Activated CD4-positive, alpha-beta T cell treated with anti-CD3 and anti-CD28 coated beads, Interleukin-2, amount 50 U/mL, for 48 hours (primary cell): Measurements from ENCODE around the gene NTN4.
"Not testable (repeated sequence)": the region's sequence is repeated elsewhere in the genome, so short reads cannot be mapped to it uniquely, and the experiment has no call there.

Source experiments
- DNase-seq, 2 experiments: peaks; one replicate each; pipeline ENCODE4 v3.0.0-alpha.2; 2020

NTN4 gene

DNA sequence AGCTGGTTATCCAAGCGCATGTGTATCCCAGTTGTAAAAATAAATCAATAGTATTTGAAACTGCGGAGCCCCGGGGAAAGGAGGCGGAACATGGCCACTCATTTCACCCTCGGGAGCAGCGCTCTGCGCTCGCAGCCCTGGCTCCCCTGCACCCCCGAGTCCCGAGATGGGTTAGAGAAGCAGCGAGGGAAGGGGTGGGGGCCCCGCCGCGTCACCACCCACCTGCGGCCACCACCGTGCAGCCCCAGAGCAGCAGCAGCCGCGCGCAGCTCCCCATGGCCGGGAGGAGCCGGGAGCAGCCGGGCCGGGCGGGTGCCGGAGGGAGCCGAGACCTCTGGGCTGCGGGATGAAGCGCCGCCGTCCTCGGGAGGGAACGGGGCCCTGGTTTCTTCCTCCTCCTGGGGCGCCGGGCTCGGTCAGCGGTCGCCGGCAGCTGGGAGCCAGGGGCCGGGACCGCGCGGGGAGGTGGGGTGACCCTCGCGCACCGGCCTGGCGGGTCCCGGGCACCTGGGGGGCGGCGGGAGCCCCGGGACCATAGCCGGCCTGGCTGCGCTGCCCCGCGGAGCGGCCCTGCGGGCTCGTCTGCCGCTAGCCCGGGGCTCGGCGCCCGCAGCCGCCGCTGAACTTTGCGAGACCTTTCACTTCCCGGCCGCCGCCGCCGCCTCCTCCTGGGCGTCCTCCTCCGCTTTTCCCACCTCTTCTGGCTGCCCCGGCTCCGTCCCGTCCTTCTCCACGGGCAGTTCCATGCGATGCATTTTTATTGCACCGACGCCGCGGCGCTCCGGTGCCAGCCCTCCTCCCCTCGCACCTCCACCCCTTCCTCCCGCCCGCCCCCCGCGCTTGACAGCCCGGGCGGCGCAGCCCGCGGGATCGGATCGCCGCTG lies at the start of gene NTN4:
NTN4 (minus strand) TSS at position 732 of the 884 bp plus-strand sequence; CDS start at position 277, 455 bp downstream.
- peak; percentile 23 to 39 for DNase-seq

DNA sequence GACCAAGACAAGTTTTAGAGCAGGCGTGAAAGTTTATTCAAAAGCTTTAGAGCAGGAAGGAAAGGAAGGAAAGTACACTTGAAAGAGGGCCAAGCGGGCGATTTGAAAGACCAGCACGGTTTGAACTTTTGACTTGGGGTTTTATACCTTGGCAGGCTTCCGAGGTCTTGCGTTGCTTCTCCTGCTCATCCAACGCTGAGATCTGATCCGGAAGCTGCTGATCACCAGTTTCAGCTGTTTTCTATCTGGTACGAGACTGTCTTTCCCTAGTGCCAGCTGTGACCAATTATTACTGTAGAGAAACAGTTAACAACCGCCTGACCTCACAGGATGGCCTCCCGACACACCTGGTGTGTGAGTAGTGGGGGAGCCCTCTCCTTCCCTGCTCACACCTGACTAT lies 47.6 kb upstream of the NTN4 start:
- no peak for DNase-seq

DNA sequence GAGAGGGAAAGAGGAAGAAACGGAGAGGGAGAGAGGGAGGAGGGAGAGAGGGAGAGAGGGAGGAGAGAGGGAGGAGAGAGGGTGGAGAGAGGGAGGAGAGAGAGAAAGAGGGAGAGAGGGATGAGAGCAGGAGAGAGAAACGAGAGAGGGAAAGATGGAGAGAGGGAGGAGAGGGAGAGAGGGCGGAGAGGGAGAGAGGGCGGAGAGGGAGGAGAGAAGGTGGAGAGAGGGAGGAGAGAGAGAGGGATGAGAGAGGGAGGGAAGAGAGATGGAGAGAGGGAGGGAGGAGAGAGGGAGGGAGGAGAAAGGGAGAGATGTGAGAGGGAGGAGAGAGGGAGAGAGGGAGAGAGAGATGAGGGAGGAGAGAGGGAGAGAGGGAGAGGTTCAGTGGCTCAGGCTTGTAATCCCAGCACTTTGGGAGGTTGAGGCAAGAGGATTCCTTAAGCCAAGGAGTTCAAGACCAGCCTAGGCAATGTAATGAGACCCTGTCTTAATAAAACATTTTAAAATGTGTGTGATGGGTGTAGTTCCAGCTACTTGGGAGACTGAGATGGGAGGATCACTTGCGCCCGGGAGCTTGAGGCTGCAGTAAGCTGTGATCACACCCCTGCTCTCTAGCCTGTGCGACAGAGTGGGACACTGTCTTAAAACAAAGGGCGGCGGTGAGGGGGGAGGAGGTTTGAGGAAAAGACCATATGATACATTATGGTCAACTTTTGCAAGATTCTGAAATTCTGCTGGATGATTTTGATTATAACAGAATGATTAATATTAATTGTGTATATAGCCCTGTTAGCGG lies 46.9 kb upstream of the NTN4 start:
- DNase-seq, result no peak

DNA sequence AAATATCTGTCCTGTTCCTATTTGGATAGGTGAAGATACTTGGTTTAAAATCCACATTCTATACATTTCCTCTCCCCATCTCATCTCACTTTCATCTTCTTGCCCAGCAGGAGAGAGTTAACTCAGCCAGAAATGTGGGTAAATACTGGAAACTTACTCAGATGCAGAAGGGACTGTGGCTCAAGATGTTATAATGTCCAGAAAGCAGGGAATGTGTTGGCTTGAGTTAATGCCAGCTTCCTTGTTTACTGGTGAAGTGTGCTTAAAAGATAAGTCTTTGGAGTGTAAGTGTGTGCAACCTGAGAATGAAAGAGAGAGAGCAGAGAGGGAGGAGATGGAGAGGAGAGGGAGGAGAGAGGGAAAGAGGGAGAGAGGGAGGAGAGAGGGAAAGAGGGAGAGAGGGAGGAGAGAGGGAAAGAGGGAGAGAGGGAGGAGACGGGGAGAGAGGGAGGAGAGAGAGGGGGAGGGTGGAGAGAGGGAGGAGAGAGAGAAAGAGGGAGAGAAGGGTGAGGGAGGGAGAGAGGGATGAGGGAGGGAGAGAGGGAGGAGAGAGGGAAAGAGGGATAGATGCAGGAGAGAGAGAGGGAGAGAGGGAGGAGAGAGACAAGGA lies 46.2 kb upstream of the NTN4 start:
- DNase-seq, result no peak

DNA sequence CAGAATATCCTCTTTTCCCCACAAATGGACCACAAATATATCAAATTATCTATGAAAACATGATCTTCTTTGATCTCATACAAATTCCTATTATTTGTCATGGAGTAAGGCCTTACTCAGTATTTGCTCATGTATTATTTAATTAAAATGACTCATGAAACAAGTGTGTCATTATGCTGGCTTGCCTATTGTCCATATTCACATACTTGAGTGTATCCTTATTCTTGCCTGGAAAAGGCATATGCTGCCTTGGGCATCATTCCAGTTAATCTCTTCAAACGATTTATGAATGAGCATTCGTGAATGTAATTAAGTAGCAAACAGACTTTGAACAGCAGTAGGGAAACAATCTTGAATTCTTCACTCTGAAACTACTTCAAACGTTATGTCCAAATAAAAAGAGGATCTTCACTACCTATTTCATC lies 45.6 kb upstream of the NTN4 start:
- no peak for DNase-seq

DNA sequence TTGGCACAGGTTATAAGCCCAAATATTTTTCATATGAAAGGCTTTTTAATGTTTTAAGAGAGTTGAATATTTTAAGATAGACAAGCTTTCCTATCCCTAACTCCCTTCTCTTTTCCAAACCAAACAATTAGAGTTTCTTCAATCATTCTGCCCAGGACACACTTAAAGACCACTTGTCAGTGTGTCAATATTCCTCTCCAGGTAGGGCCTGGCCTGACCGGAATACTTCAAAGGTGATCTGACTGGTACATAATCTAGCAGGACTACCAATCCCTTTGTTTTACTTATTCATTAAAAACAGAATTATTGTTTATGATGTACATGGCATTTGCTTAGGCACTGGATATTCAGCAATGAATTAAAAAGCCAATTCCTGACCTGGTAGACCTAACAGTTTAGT lies 44.0 kb upstream of the NTN4 start:
- no peak for DNase-seq

DNA sequence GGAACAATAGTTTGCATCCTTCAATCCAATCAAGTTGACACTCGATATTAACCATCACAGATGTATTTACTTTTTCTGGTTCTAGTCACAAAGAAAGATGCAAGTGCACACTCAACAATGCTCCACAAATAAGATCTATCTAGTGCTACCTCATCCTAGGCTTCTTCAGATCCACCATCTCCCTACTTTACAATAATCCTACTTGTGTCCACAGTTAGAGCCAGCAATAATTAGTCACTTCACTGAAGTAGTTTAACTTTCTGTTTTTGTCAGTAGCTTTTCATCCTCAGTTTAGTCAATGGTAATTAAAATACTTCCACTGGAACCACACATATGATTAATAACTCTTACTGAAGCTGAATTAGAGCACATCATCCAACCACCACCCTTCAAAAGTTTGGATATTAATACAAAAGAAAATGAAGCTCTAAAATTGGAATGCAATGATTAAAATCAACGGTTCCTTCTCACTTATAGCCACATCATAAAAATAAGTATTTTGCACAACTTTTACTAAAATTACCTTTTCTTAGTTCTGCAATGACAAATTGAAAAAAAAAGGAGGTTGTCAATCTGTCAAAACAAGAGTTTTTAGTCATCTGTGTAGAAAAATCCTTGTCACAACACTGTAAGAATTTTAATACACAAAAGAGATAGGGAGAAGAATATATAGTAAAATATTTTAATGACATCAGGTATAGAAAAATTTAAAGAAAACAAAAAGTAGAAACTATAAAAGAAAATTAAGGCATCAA lies 39.9 kb upstream of the NTN4 start:
- no peak for DNase-seq

DNA sequence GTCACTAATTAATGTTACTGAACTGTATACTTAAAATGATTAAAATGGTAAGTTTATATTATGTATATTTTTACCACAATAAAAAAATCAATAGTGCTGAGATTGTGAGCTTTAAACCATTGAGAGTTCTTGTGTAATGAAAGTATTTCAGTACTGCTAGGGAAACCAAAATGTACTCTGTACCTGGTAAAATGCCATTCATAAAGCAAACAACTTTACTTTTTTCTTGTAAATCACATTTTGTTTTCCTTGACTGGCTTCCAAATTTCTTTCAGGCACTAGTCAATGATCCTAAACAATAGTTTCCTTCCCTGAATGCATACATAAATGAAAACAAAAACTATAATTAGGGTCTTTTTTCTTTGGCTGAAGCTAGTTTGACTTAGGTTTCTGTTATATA lies 38.8 kb upstream of the NTN4 start:
- no peak for DNase-seq

DNA sequence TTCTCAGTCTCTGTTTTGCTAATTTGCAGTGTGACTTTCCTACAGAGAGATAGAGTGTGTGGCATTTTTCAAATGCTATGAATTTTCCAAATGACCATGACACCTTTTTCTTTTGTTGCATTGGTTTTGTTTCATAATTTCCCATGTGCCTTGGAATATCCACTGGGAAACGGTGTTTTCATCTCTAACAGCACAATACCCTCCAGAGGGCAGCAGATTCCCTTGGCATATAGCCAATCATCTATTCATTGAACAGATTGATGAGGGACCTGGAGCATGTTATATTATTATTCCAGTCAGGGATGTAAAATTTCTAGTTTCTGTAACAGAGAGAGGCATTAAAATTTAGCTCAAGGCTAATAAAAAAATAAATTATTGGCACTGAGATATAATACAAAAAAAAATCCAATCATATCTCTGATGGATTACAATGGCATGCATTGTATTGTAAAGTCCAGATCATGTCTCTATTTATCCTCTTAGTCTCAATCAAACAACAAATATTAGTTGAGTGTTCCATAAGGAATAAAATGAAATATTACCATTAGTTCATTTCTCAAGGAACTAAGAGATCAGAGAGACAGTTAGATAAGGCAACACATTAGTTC lies 29.6 kb upstream of the NTN4 start:
- DNase-seq, result peak in 1 of 2 experiments; percentile 5

DNA sequence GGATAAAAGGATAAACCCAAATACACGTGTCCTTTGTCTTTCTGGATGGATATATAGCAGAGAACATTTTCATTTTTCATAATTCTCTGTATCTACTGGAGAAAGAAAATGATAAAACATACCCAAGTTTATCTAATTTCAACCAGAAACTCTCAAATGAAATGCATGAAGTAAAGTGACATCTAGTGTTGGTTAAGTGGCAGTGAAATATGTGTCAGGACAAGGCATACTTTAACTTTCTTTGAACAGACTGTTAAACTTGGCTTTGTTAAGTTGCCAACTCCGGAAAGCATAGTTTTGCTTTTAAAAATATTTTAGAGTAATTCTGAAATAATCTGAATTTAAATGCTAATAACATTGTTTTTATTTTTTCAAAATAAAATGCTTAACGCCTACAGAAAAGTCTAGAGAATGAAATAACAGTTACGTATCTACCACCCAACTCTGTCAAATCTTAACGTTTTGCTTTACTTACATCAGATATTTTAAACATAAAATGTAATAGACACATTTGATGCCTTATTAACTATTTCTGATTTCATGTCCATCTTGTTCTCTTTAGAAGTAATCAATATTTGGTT lies 25.2 kb upstream of the NTN4 start:
- DNase-seq, result no peak

DNA sequence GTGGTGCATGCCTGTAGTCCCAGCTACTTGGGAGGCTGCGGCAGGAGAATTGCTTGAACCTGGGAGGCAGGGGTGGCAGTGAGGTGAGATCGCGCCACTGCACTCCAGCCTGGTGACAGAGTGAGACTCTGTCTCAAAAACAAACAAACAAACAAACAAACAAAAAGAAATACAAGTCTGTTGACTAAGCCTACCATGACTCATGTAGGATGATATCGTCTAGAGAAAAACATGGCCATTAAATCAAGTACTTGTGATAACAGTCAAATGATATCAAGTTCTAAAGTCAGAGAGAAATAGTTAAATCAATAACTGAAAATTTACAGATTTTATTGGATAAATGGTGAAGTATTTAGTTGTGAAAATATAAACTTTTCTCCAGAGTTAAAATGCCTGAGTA lies 21.6 kb upstream of the NTN4 start:
- DNase-seq, result not testable (repeated sequence)

DNA sequence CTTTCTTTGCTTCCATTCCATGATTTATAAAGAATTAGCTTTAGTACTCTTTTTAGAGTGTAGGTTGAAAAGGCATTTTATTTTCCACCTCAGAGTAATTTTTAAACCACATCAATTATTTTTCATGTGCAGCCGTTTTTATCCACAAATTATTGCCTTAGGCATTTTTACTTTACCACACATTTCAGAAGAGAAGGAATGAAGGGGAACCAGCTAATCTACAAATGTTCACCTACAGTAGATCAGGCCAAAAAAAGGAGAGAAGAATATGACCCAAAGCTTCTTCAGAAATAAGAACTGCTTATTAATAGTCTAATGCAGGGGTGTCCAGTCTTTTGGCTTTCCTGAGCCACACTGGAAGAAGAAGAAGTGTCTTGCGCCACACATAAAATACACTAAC lies 19.8 kb upstream of the NTN4 start:
- no peak for DNase-seq

DNA sequence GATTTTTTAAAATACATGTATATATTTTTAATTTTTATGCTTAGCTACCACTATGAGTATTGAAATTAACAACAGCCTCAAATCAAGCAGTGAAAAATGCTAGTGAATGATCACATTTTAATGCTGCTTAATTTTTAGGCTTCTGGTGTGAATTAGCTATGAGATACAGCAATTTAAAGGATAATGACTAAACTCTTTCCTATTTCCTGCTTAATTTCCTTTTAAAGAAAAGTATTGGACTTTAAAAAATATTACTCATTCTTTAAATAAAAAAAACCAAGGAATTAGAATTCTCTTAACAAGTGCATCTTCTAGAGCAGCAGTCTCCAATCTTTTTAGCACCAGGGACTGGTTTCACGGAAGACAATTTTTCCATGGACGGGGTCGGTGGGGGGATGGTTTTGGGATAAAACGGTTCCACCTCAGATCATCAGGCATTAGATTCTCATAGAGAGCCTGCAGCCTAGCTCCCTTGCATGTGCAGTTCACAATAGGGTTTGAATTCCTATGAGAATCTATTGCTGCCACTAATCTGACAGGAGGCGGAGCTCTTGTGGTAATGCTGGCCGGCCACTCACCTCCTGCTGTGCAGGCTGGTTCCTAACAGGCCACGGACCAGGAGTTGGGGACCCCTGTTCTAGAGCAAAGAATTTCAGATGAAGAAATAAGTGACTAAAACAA lies 18.6 kb upstream of the NTN4 start:
- no peak for DNase-seq

DNA sequence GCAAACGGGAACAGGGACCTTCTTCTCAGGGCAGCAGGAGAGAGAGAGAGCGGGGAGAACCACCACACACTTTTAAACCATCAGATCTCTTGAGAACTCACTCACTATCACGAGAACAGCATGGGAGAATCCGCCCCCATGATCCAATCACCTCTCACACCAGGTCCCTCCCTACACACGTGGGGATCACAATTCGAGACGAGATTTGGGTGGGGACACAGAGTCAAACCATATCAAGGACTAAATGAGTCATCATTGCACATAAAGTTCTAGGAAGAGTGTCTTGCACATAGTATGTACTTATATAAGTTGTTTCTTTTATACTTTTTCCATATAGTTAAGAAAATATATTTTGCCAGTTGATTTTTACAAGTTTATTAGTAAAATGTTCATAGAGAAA lies 17.6 kb upstream of the NTN4 start:
- no peak for DNase-seq

DNA sequence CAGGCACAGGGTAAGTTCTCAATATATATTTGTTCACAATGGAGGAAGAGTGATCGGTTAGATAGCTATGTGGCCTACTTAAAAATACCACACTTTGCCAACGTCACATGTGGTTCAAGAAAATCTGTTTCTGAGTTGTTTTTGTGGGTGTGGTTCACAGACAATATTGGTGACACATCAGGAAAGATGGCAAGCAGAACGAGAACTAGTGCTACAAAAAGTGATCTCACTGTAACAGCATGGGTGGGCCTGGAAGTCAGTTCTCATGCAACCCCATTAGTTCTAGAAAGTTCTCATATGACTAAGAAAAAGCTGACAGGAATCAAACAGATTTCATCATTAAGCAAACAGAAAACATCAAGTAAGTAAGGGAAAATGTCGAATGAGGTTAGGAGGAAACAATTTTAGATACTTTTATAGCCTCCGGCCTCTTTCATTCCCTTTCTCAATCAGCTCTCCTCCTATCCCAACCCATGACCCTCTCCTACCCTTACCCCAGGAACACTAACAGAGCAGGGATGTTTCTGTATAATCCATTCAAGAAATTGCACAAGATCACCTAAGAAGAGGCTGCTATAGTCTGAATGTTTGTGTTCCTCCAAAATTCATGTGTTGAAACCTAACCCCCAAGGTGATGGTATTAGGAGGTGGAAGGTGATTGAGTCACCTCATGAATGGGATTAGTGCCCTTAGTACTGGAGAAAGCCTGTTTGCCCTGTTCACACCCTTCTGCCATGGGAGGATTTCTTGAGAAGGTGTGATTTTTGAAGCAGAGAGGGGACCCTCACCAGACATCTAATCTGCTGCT lies 15.5 kb upstream of the NTN4 start:
- DNase-seq, result no peak

DNA sequence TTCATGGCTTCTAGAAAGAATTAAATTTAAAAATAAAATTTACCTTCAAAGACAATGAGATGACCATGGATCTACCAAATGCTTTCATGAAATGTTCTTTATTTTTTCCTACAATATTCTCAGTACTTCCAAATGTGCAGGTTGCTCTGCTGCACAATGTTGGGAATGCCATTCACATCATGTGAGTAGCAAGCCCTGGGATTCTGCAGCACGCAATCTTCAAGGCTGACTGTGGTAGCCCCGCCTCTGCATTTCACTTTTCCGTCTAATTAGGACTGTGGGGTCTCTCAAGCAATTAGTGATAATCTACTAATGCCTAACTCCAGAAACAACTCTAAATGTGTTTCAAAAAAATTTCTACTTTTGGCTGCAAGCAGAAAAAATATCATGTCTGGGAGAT lies 13.7 kb upstream of the NTN4 start:
- DNase-seq, result no peak

DNA sequence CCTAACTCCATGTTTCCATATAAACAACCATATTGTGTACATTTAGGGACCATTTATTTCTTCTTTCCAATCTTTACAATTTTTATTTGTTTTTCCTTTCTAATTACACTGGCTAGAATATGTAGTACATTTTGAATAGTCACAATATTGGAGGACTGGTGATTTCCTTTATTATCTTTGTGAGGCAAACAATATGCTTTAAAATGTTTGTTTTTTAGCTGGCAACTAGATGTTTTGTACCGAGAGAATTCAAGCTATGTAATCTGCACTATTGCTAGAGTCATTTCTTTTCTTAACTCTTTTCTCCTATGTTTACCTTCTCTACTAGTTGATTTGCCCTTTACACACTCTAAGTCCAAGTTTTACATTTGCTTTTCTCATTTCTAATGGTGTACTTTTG lies 13.3 kb upstream of the NTN4 start:
- no peak for DNase-seq

DNA sequence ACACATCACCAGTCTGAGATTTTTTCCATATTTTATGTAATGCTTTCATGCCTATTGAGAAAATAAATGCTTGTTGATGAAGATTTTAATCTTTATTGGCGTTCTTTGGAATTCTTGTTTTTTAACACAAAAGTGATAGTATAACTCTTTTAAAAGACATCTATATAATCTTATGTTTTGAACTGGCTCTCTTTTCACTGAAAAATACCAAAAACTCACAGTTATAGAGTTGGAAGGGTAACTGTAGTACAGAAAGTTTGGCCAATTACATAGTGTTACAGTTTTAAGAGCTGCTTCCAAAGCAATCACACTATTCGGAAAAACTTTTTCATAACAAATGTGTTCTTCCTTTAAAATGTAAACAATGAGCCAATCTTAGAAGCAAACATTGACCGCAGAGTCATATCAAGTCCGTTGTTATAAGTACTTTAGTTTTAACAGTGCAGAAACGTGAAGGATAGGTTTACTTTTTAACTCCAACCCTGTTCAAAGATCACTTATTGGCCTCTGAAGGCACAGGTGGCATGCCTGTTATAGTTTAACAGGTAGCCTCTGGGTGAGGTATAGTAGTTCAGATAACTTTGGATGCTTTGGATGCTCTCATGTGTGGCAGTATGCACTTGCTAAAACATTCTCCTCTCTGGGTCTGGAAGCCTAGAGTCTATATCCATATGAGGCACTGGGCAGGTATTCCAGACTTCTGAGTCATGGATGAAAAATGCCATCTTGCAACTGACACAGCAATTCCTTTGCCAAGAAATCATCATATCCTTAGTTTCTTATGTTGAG lies 12.1 kb upstream of the NTN4 start:
- no peak for DNase-seq

DNA sequence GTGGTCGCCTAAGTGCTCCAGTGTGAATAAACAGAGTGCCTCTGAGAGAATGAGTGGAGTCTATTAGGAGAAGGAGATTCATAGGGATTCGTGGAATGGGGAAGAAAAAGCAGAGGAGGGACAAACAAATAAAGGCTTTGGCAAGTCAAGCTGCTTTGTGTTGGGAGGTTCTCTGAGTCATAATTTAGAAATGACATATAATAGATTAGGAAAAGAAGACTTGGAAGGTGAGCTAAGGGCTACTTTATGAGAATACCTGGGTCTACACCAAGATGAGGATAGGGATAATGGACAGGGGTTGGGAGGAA lies 6.4 kb upstream of the NTN4 start:
- no peak for DNase-seq
